Germinal center (tissue), 1 donor: Measurements from ENCODE around the gene CELF4.

Experiments
- DNase-seq: peaks from one replicate; pipeline ENCODE4 v3.0.0; 2012; ENCODE audit warnings: mixed read lengths, low spot score

CELF4 gene

GRCh38 chr18:37412333-37412732 is 153.3 kb downstream of the CELF4 start:
- DNase-seq, result no peak

DNA sequence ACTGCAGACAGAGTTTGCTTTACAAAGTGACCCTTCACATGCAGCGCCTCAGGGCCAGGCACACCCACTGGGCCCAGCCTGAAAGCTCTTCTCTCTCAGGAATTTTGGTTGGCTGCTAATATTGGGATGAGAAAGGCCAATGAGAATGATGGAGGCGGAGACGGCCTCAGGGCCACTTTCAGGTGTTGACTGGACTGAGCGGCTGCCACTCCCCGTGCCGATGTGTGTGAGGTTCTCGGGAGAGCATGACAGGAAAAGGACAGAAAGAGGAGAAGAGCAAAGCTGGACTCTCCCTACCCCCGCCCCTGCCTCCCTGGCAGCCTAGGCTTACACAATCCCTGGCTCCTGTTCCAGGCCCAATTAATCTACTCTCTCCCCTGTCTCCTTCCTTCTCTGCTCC is 155.7 kb downstream of the CELF4 start:
- no peak for DNase-seq

- no peak for DNase-seq
These were observed 156.8 kb downstream of the CELF4 start for GRCh38 chr18:37408676-37409265.

- no peak for DNase-seq
These were observed 158.0 kb downstream of the CELF4 start for GRCh38 chr18:37407571-37407970.

DNA sequence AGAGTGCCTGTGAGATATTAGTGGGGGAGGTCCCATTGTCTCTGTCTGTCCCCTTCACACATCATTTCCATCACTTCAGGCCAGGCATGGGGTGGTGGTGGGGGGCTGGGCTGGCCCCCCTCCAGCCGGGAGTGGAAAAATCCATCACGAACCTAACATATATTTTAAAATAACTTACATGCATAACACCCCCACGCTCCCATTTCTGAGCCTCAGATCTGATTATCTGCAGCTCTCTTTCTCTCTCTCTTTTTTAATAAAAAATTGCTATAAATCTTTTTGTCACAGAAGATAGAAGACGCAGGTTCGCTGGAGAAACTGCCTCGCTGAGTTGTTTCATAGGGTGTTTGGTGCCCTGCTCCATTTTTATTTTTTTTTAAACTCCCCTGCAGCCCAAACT is 159.8 kb downstream of the CELF4 start:
- no peak for DNase-seq

- DNase-seq, result no peak
These were observed 160.4 kb downstream of the CELF4 start for GRCh38 chr18:37405229-37405628.

GRCh38 chr18:37403788-37404187 is 161.8 kb downstream of the CELF4 start:
- no peak for DNase-seq

GRCh38 chr18:37403100-37403781 is 162.4 kb downstream of the CELF4 start:
- no peak for DNase-seq

DNA sequence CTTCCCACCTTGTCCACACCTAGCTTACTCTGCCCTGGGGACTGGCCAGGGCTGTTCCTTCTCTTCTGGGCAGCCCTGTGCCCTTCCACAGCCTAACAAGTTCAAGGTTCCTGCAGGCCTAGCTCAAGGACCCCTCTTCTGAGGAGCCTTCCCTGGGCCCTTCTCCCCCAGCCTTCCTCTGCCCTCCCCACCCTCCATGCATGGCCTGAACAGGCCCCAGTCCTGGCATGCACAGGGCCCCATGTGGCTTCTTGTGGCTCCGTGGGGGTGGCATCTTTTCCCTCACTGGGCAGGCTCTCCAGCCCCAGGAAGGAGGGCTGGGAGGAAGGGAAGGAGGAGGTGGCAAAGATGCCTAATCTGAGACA is 162.9 kb downstream of the CELF4 start:
- DNase-seq, result no peak

- DNase-seq, result no peak
These were observed 164.8 kb downstream of the CELF4 start for GRCh38 chr18:37400802-37401201.

DNA sequence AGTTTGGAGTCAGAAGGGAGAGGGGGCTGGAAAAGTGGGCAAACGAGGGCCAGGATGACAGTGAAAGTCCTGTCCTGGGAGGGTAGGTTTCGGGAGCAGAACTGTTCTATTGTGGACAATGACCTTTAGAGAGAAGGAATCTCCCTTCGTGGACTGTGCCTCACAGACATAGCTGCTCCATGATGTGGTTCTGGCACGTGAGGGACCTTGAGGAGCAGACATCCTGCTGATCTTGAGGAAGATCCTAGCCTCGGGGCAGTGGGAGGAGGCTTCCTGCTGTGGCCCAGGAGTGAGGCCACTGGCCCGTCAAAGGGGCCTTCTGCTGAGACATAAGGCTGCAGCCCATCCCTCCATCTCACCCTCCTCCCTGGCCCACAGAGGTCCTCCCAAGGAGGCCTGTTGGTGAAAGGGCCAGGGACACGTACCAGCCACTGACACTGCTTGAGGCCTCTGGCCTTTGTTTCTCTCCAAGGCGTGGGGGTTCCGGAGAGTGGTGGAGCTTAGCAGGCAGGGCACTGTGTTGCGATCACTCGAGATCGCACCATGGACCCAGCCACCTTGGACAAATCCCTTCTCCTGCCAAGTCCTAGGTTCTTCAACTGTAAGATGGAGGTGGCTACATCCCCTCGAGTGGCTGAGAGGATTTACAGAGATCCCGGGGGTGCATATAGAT is 167.2 kb downstream of the CELF4 start:
- no peak for DNase-seq

DNA sequence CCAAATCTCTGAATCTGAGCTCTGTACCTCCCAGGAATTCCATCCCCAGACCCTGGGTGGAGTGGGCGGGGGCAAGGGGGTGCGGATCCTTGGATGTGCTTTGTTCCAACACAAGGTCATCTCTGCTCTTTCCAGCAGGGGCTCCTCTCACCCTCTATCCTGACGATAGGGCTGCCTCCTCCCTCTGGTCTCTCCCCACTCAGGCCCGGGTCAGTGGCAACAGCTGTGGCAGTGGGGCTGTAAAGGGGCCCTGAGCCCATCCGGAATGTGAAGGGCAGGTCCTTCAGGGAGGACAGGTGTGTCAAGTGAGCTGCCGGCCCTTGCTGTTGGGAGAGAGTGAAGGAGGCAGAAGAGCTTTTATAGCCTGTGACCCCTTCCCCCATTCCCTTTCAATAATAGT is 167.8 kb downstream of the CELF4 start:
- DNase-seq, result no peak

DNA sequence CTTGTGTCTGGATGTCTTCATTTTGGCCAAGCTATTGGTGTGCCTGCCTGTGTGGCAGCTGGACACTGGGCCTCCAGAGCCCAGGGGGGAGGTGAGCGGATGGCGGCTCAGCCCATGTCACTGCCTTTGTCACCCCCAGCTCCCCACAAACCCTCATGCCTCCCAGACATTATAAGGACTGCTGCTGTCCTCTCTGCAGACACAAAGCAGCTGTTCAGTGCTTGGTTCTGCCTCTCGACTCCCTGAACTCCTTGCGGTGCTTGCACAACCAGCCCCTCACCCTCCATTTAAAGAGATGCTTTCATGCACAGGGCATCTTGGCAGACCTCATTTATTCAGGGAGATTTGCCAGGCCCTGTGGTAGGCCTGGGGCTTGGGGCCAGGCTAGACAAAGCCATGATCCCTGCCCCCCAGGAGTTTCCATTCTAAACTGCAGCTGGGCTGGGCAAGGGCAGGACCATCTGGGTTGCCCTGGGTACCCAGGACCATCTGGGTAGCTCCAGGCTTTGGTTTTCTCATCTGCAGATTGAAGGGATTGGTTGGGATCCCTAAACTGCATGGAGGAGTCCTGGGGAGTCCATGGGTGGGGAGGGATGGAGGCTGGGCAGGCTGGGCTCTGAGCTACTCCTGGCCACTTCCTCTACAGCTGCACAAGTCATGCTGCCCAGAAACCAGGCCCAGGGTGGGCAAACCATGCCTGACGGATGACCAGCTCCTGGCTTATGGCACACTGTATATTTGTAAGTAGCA is 168.5 kb downstream of the CELF4 start:
- no peak for DNase-seq

- DNase-seq, result no peak
These were observed 170.0 kb downstream of the CELF4 start for GRCh38 chr18:37395631-37396030.

DNA sequence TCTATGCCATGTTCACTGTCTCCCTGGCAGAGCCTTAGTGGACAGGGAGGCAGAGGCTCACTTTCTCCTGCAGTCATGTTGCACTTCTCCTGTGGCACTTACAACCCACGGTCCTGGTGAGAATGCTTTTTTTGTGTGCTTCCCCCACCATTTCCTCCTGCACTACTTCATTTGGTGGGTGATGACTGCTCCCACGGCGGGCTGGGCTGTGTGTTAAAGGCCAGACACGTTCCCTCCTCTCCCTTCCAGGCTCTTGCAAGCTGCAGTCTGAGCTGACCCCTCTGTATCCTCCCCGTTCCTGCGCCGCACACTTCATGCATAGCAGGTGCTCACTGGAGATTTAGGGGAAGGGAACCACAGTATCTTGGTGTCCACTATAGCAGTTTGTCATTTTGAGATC is 170.5 kb downstream of the CELF4 start:
- DNase-seq, result no peak

GRCh38 chr18:37394610-37394965 is 171.0 kb downstream of the CELF4 start:
- no peak for DNase-seq

- peak; percentile 16 for DNase-seq
These were observed 171.5 kb downstream of the CELF4 start for GRCh38 chr18:37393945-37394609.

DNA sequence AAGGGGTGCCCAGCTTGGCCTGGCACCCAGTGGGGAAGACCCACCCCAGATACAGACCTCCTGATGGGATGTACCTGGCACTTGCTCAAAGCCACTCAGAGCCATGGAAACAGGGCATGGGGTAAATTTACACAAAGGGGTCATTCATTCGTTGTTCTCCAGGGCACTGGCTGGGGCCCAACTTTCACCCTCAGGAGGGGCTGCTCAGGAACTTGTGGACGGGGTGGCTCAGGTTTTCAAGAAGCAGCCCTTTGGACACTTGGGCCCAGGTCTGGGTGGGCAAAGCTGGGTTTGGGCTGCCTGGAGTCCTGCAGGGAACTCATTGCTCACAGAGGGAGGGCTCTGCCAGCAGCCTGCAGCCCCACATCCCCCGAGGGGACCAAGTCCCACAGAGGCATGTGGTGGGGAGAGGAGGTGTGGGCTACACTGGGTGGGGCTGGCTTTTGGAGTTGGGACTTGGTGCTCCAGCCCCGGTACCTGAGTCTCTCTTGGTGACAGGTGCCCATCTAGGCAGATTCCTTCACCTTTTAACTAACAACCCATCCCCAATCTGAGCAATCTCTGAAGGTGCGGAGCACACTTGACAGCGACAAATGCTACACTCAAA is 172.3 kb downstream of the CELF4 start:
- no peak for DNase-seq

DNA sequence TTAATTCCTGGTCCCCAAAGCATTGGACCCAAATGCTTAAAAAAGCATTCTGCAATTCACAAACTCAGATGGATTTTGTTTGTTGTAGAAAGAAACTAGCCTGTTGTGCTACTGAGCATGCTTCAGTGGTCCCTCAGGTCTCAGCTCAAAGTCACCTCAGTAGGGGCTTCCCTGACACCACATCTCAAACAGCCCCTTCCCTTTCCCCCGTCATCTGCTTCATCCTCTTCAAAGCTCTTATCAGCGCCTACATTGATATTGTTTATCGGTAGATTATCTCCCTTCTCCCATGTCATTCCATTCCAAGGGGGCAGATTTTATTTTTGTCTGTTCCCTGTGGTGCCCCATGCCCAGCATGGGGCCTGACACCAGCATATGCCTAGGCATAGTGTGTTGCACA is 172.9 kb downstream of the CELF4 start:
- no peak for DNase-seq

GRCh38 chr18:37391698-37392548 is 173.7 kb downstream of the CELF4 start:
- DNase-seq, result no peak

GRCh38 chr18:37391156-37391555 is 174.4 kb downstream of the CELF4 start:
- DNase-seq, result no peak
